ENCODE measurements around the gene COP1. TPM values are rescaled to one million over a fixed set of nuclear protein-coding genes. Genes with fewer than 3 reads are reported as not detected.

The COP1 gene
- total and polyA plus RNA-seq, 2 of the 13 experiments (the other 11 are each of a cell fraction or from before 2014, with no cell fraction given) = 20.5 to 51.3 TPM

- H4K20me1 ChIP-seq (ENCODE audit: insufficient read depth, low read length) = no peaks in the 10 kb centered on the region
- H3K27me3 ChIP-seq (ENCODE audit: control insufficient read depth in 1 of 2, insufficient read depth in 2 of 2, low read length in 2 of 2) = no peaks in the 10 kb centered on the region; a peak in 1 of 5 replicates
- CTCF ChIA-PET (ENCODE audit: low intra/inter-chr PET ratio, low total read pairs) = no interaction called here
- 40% methylated on average over 8 of the region's 8 CpGs for WGBS (ENCODE audit: low lambda C conversion rate)
- H3K4me3 ChIP-seq (replicated peaks in 1 of 3; ENCODE audit: insufficient read depth in 1 of 3, low read depth in 2 of 3, low read length in 3 of 3) = no peak overlapping the region
- in situ Hi-C loops (cut with HindIII; ENCODE audit: extremely low pct_ligation_motif_present, low pct_unique_long_range_greater_than_20kb) (no loop called here), intact Hi-C loops (cut with micrococcal nuclease; ENCODE audit: unreplicated experiment) (no loop called here)
- POLR2A ChIA-PET = no interaction called here
- no peak overlapping the region for H3K9ac ChIP-seq (ENCODE audit: insufficient read depth, low read depth, low read length)
- FAIRE-seq = no peak
- H3K4me1 ChIP-seq (ENCODE audit: insufficient read depth, low read length) = 0 out of 2 replicates have a peak, but pooled peaks cover under 1% of the 10 kb centered on the region
- H3K9me3 ChIP-seq (ENCODE audit: low read length) = no peaks in the 10 kb centered on the region
- H3K36me3 ChIP-seq (replicated peaks in 1 of 2; ENCODE audit: control insufficient read depth in 1 of 2, insufficient read depth in 2 of 2, low read length in 2 of 2) = no peaks in the 10 kb centered on the region
- no peak for DNase-seq (ENCODE audit: low spot score)
- no peak for TF ChIP-seq CHD4 (IDR thresholded peaks at IDR 0.05; ENCODE audit: borderline replicate concordance, low read length)
- H3K4me2 ChIP-seq (ENCODE audit: low read depth, low read length) = no peak overlapping the region
- no TSS peak for BruUV-seq (replicated peaks)
- H3K27ac ChIP-seq (ENCODE audit: extremely low read length, insufficient read depth, low read length) = no peak overlapping the region
- no peak overlapping the region for H2AFZ ChIP-seq (ENCODE audit: low read length)
- H3K79me2 ChIP-seq (ENCODE audit: insufficient read depth, low read length) = no peaks in the 10 kb centered on the region
- ATAC-seq = no peak
These were observed 13.1 kb upstream of the COP1 start for GRCh38 chr1:176220100-176220689.

- intact Hi-C loops (cut with micrococcal nuclease; ENCODE audit: unreplicated experiment) = no loop called here
- Histone ChIP-seq H3K36me3 (replicated peaks in 1 of 2; ENCODE audit: control insufficient read depth in 1 of 2, insufficient read depth in 2 of 2, low read length in 2 of 2) (no peaks in the 10 kb centered on the region), H3K79me2 (ENCODE audit: insufficient read depth, low read length) (no peaks in the 10 kb centered on the region), H3K4me1 (ENCODE audit: insufficient read depth, low read length) (no peaks in the 10 kb centered on the region), H3K9me3 (ENCODE audit: low read length) (no peaks in the 10 kb centered on the region), H2AFZ (ENCODE audit: low read length) (no peak overlapping the region), H3K4me2 (ENCODE audit: low read depth, low read length) (no peak overlapping the region), H3K9ac (ENCODE audit: insufficient read depth, low read depth, low read length) (no peak overlapping the region), H3K4me3 (replicated peaks in 1 of 3; ENCODE audit: insufficient read depth in 1 of 3, low read depth in 2 of 3, low read length in 3 of 3) (no peak overlapping the region), H4K20me1 (ENCODE audit: insufficient read depth, low read length) (no peaks in the 10 kb centered on the region), H3K27ac (ENCODE audit: extremely low read length, insufficient read depth, low read length) (no peak overlapping the region), H3K27me3 (ENCODE audit: control insufficient read depth in 1 of 2, insufficient read depth in 2 of 2, low read length in 2 of 2) (no peaks in the 10 kb centered on the region; a peak in 1 of 5 replicates)
- ChIA-PET CTCF (ENCODE audit: low intra/inter-chr PET ratio, low total read pairs) (no interaction called here), POLR2A (interaction anchor here (1.4 kb wide), 1 partner anchor 10 kb away, joined by 7 read pairs; no protein-coding TSS in a partner anchor)
- in situ Hi-C loops (cut with HindIII; ENCODE audit: extremely low pct_ligation_motif_present, low pct_unique_long_range_greater_than_20kb) = no loop called here
- ATAC-seq = no peak
- no peak for FAIRE-seq
- BruUV-seq (replicated peaks) = no TSS peak
- no peak for DNase-seq (ENCODE audit: low spot score)
- TF ChIP-seq CSRNP1 (CRISPR knock-in tag; IDR thresholded peaks at IDR 0.05) (no peak), MEIS2 (CRISPR knock-in tag; IDR thresholded peaks at IDR 0.05) (no peak), JARID2 (CRISPR knock-in tag; IDR thresholded peaks at IDR 0.05; ENCODE audit: insufficient replicate concordance) (no peak), NFYC (CRISPR knock-in tag; IDR thresholded peaks at IDR 0.05) (no peak)
- TF ChIP-seq, protein P1, sequence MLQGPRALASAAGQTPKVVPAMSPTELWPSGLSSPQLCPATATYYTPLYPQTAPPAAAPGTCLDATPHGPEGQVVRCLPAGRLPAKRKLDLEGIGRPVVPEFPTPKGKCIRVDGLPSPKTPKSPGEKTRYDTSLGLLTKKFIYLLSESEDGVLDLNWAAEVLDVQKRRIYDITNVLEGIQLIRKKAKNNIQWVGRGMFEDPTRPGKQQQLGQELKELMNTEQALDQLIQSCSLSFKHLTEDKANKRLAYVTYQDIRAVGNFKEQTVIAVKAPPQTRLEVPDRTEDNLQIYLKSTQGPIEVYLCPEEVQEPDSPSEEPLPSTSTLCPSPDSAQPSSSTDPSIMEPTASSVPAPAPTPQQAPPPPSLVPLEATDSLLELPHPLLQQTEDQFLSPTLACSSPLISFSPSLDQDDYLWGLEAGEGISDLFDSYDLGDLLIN (CRISPR knock-in tag; IDR thresholded peaks at IDR 0.05; ENCODE audit: borderline replicate concordance) = no peak
- TF ChIP-seq, protein P2, sequence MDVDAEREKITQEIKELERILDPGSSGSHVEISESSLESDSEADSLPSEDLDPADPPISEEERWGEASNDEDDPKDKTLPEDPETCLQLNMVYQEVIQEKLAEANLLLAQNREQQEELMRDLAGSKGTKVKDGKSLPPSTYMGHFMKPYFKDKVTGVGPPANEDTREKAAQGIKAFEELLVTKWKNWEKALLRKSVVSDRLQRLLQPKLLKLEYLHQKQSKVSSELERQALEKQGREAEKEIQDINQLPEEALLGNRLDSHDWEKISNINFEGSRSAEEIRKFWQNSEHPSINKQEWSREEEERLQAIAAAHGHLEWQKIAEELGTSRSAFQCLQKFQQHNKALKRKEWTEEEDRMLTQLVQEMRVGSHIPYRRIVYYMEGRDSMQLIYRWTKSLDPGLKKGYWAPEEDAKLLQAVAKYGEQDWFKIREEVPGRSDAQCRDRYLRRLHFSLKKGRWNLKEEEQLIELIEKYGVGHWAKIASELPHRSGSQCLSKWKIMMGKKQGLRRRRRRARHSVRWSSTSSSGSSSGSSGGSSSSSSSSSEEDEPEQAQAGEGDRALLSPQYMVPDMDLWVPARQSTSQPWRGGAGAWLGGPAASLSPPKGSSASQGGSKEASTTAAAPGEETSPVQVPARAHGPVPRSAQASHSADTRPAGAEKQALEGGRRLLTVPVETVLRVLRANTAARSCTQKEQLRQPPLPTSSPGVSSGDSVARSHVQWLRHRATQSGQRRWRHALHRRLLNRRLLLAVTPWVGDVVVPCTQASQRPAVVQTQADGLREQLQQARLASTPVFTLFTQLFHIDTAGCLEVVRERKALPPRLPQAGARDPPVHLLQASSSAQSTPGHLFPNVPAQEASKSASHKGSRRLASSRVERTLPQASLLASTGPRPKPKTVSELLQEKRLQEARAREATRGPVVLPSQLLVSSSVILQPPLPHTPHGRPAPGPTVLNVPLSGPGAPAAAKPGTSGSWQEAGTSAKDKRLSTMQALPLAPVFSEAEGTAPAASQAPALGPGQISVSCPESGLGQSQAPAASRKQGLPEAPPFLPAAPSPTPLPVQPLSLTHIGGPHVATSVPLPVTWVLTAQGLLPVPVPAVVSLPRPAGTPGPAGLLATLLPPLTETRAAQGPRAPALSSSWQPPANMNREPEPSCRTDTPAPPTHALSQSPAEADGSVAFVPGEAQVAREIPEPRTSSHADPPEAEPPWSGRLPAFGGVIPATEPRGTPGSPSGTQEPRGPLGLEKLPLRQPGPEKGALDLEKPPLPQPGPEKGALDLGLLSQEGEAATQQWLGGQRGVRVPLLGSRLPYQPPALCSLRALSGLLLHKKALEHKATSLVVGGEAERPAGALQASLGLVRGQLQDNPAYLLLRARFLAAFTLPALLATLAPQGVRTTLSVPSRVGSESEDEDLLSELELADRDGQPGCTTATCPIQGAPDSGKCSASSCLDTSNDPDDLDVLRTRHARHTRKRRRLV (CRISPR knock-in tag; IDR thresholded peaks at IDR 0.05) = no peak
These were observed 10.5 kb upstream of the COP1 start for GRCh38 chr1:176217461-176218099.

Data from HepG2 (cell line).